Thyroid gland (tissue), 4 donors: ENCODE data around the gene FRMD4A.

Experiments used
- POLR2A ChIP-seq, 2 donors: fragments of 450-650 bp; IDR thresholded peaks; one replicate each; pipeline ENCODE4 v1.6.1; 2017; ENCODE audit warnings: antibody characterized with exemption in 2 of 2, mild to moderate bottlenecking in 2 of 2, moderate library complexity in 1 of 2
- TF ChIP-seq, protein P1 (sequence below), 6 experiments: fragments of 200-600 bp in 3 of 6; fragments of 450-650 bp in 3 of 6; sonication (generic) in 3 of 6; IDR thresholded peaks; one replicate each; pipeline ENCODE4 v1.5.1; 2016 to 2019; ENCODE audit warnings: antibody characterized with exemption in 6 of 6, mild to moderate bottlenecking in 2 of 6, inconsistent platforms in 1 of 6, moderate library complexity in 1 of 6

DNA sequence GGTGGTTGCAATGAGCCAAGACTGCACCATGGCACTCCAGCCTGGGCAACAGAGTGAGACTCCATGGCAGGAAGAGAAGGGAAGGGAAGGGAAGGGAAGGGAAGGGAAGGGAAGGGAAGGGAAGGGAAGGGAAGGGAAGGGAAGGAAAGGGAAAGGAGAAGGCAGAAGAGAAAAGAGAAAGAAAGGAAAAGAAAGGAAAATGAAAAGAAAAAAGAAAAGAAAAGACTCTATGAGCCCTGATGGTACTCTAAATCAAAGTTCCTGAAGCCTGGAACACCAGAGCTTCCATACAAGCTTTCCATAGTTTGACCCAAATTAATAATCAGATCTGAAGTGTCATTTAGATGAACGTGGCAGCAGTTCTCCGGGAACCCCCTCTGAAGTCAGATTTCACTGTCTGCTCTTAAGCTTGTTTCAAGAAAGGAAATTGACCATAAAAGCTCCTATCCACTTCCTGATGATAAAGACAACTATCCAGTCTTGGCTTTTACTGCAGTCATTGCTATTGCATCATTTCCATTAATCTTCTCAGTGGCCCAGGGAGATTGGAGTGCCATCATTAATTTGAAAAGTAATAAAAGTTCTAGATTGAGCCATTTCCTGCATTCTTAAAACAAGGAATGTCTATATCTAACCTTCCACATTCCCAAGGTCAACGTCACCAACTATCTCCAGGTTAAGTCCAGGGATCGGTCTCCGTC is 44.2 kb upstream of the FRMD4A start:
- TF ChIP-seq, protein P1, sequence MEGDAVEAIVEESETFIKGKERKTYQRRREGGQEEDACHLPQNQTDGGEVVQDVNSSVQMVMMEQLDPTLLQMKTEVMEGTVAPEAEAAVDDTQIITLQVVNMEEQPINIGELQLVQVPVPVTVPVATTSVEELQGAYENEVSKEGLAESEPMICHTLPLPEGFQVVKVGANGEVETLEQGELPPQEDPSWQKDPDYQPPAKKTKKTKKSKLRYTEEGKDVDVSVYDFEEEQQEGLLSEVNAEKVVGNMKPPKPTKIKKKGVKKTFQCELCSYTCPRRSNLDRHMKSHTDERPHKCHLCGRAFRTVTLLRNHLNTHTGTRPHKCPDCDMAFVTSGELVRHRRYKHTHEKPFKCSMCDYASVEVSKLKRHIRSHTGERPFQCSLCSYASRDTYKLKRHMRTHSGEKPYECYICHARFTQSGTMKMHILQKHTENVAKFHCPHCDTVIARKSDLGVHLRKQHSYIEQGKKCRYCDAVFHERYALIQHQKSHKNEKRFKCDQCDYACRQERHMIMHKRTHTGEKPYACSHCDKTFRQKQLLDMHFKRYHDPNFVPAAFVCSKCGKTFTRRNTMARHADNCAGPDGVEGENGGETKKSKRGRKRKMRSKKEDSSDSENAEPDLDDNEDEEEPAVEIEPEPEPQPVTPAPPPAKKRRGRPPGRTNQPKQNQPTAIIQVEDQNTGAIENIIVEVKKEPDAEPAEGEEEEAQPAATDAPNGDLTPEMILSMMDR (IDR thresholded peaks at IDR 0.05) = no peak
- TF ChIP-seq POLR2A (IDR thresholded peaks at IDR 0.05) = no peak
